Right lobe of liver (tissue), 6 donors: ENCODE data around the gene SLC35G2. TPM values are rescaled to one million over a fixed set of nuclear protein-coding genes. Genes with fewer than 3 reads are reported as not detected.
A peak's percentile ranks its signal among the peaks of the same experiment; 100 is the strongest.

Experiments
- ATAC-seq, 4 donors: fragments of 200-7000 bp; cut with Tn5 transposase; one replicate each; pipeline ENCODE4 v1.9.1; 2020; ENCODE audit warnings: mild to moderate bottlenecking in 4 of 4, moderate library complexity in 4 of 4
- DNase-seq, 3 donors: peaks; one replicate each; pipeline ENCODE4 v3.0.0-alpha.2; 2020
- H3K27ac ChIP-seq, 3 donors: fragments of 200-600 bp; one replicate each; pipeline ENCODE4 v1.8.0; 2022
- H3K27me3 ChIP-seq, 2 donors: fragments of 200-600 bp; one replicate each; pipeline ENCODE4 v1.8.0; 2022
- H3K36me3 ChIP-seq, 4 donors: fragments of 200-600 bp; sonication (generic) in 1 of 4; one replicate each; pipeline versions ENCODE4 v1.5.1 to v1.8.0; 2017 to 2022; ENCODE audit warnings: control low read depth in 1 of 4
- H3K4me1 ChIP-seq, 4 donors: fragments of 200-600 bp; sonication (generic) in 1 of 4; one replicate each; pipeline versions ENCODE4 v1.5.1 to v1.8.0; 2017 to 2022; ENCODE audit warnings: control low read depth in 1 of 4
- H3K4me3 ChIP-seq, 3 donors: fragments of 200-600 bp; one replicate each; pipeline ENCODE4 v1.8.0; 2022
- H3K9me3 ChIP-seq, 4 donors: fragments of 200-600 bp; sonication (generic) in 1 of 4; one replicate each; pipeline versions ENCODE4 v1.5.1 to v1.8.0; 2017 to 2022; ENCODE audit warnings: control low read depth in 1 of 4
- POLR2A ChIP-seq: fragments of 450-650 bp; IDR thresholded peaks from one replicate; pipeline ENCODE4 v1.6.1; 2017; ENCODE audit warnings: antibody characterized with exemption, mild to moderate bottlenecking
- WGBS: methylation state at CpG from one replicate; pipeline ENCODE4 v1.1.6; 2018; ENCODE audit warnings: low coverage, low lambda C conversion rate; ENCODE audit not compliant: insufficient coverage; ENCODE audit errors: missing lambda C conversion rate; 5-methylcytosine and 5-hydroxymethylcytosine counted together
- intact Hi-C, 2 donors: fragments of 100-400 bp; cut with DNase I; formaldehyde crosslinking; loops; one replicate each; pipeline versions ENCODE4 v1.11.2 to v1.14.1; 2022
- total RNA-seq, 6 experiments: library from RNA; depleted of rRNA in 2 of 6; stranded (reverse); fragments of >200 nt in 2 of 6; fragmentation: NEBNext Ultra II Directional in 3 of 6; extraction: Animal tissue kit (Norgen Biotek cat#: 25700) in 3 of 6; gene quantifications; one replicate each; pipeline versions ENCODE4 v1.1.0 to v1.2.4, GENCODE V29; 2016 to 2023
- TF ChIP-seq, protein P1 (sequence below), 4 donors: fragments of 200-600 bp in 3 of 4; fragments of 450-650 bp in 1 of 4; IDR thresholded peaks; one replicate each; pipeline versions ENCODE4 v1.5.1 to v1.8.0; 2016 to 2022; ENCODE audit warnings: antibody characterized with exemption in 4 of 4, mild to moderate bottlenecking in 2 of 4
- donor health status: DM: no; HTN: yes; CAD: no.
- donor health status: DM: no; HTN: no; CAD: no.
- donor health status: DM: no; HTN: no; CAD: no.
- donor health status: DM: no; HTN: yes; CAD: no.
- donor health status: DM: no; HTN: yes; CAD: no.

Gene SLC35G2
- total RNA-seq, 6 experiments from 2014 or later, result 0.51 to 2.7 (median 1.7) TPM

DNA sequence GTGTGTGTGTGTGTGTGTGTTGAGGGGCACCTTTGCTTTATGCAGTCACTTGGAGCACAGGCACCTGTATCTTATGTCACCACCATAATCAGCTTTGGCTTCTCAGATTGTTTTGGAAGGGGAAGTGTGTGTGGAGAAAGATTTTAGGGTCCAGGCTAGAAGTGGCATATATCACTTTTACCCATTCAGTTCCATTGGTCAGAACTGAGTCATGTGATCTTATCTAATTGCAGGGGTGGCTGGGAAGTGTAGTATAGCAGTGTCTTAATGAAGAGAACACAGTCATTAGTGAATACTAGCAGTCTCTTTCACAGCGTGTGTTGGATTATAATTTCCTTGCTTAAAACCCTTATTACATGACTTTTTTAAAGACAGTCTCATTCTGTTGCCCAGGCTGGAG lies 63.6 kb downstream of the SLC35G2 start:
- Histone ChIP-seq H3K4me3 (no peak overlapping the region), H3K36me3 (no peaks in the 10 kb centered on the region), H3K9me3 (no peaks in the 10 kb centered on the region), H3K27ac (no peak overlapping the region), H3K4me1 (no peaks in the 10 kb centered on the region), H3K27me3 (no peaks in the 10 kb centered on the region)
- DNase-seq (no peak), ATAC-seq (peak in 2 of 4 donors; percentile 26 to 46)
- intact Hi-C loops, result no loop called here
- 67% methylated on average over 1 of the region's 1 CpG for WGBS
- no peak for TF ChIP-seq POLR2A
- TF ChIP-seq, protein P1, sequence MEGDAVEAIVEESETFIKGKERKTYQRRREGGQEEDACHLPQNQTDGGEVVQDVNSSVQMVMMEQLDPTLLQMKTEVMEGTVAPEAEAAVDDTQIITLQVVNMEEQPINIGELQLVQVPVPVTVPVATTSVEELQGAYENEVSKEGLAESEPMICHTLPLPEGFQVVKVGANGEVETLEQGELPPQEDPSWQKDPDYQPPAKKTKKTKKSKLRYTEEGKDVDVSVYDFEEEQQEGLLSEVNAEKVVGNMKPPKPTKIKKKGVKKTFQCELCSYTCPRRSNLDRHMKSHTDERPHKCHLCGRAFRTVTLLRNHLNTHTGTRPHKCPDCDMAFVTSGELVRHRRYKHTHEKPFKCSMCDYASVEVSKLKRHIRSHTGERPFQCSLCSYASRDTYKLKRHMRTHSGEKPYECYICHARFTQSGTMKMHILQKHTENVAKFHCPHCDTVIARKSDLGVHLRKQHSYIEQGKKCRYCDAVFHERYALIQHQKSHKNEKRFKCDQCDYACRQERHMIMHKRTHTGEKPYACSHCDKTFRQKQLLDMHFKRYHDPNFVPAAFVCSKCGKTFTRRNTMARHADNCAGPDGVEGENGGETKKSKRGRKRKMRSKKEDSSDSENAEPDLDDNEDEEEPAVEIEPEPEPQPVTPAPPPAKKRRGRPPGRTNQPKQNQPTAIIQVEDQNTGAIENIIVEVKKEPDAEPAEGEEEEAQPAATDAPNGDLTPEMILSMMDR (IDR thresholded peaks at IDR 0.05), result no peak

- DNase-seq, result no peak
- TF ChIP-seq, protein P1 (IDR thresholded peaks at IDR 0.05), result no peak
- no peak for TF ChIP-seq POLR2A
- Histone ChIP-seq H3K9me3 (no peaks in the 10 kb centered on the region), H3K36me3 (no peaks in the 10 kb centered on the region), H3K27me3 (no peaks in the 10 kb centered on the region), H3K4me3 (no peak overlapping the region), H3K27ac (no peak overlapping the region), H3K4me1 (no peaks in the 10 kb centered on the region)
- WGBS, result 88% methylated on average over 9 of the region's 9 CpGs
- ATAC-seq, result no peak
- intact Hi-C loops, result no loop called here
Observed at GRCh38 chr3:136883967-136884720, 65.2 kb downstream of the SLC35G2 start.

DNA sequence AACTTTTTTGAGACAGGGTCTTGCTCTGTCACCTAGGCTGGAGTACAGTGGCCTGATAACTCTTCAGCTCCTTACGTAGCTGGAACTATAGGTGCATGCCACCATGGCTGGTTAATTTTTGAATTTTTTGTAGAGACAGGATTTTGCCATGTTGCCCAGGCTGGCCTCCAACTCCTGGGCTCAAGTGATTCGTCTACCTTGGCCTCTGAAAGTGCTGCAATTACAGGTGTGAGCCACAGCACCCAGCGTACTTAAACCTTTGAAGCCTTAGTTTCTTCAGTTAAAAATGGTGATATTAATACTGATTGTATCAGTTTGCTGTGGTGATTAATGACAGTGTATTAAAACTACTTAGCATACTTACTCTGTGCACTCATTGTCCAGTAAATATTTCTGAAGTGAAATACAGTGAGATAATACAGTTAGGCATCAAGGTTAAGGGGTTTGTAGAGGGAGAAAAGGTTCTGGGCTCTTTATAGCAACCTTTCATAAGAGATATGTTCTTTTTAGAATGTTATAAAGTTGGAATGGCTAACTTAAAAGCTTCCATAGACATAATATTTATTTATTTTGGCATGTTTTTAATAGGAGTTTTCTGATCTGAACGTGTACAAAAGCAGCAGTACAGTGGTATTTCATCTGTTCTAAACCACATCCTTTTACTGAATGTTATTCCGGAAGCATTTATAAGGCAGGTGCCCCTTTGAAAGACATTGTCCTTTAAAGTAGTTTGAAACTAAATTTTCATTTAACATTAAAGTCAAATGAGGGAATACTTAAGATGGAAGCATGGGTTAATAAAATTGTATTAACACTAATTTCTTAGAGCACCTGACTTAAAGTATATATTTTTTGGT lies 66.7 kb downstream of the SLC35G2 start:
- DNase-seq, result no peak
- H3K27ac ChIP-seq, result no peak overlapping the region
- H3K27me3 ChIP-seq, result no peaks in the 10 kb centered on the region
- no peak overlapping the region for H3K4me3 ChIP-seq
- no peaks in the 10 kb centered on the region for H3K36me3 ChIP-seq
- intact Hi-C loops, result no loop called here
- WGBS, result 60% methylated on average over 5 of the region's 5 CpGs
- no peak for ATAC-seq
- TF ChIP-seq POLR2A, result no peak
- TF ChIP-seq, protein P1 (IDR thresholded peaks at IDR 0.05), result no peak
- H3K4me1 ChIP-seq, result no peaks in the 10 kb centered on the region
- H3K9me3 ChIP-seq, result no peaks in the 10 kb centered on the region

GRCh38 chr3:136889947-136890346 lies 71.0 kb downstream of the SLC35G2 start:
- ATAC-seq (no peak), DNase-seq (no peak)
- intact Hi-C loops, result no loop called here

More at GRCh38 chr3:136889947-136890346, 71.0 kb downstream of the SLC35G2 start:
- H3K4me1 ChIP-seq, result no peaks in the 10 kb centered on the region
- no peaks in the 10 kb centered on the region for H3K27me3 ChIP-seq
- 70% methylated on average over 4 of the region's 24 CpGs for WGBS
- TF ChIP-seq, protein P1 (IDR thresholded peaks at IDR 0.05), result no peak
- no peak for TF ChIP-seq POLR2A
- H3K9me3 ChIP-seq, result peaks cover 0 to 5% (median 0%) of the 10 kb centered on the region in 4 donors
- no peak overlapping the region for H3K27ac ChIP-seq
- H3K36me3 ChIP-seq, result no peaks in the 10 kb centered on the region
- no peak overlapping the region for H3K4me3 ChIP-seq
